ENCODE results near the gene COL2A1.

GRCh38 chr12:47993491-47993890 is 10.8 kb downstream of the COL2A1 start:
- no peak for TF ChIP-seq SUZ12 (IDR thresholded peaks at IDR 0.05)
- no peak for TF ChIP-seq L3MBTL2 (conservative IDR thresholded peaks at IDR 0.05)
- no peak for TF ChIP-seq ZNF384 (IDR thresholded peaks at IDR 0.05)
